DLD1 (cell line): ENCODE measurements around the gene MAGEB5.
"Not testable (repeated sequence)": the region's sequence is repeated elsewhere in the genome, so short reads cannot be mapped to it uniquely, and the experiment has no call there.

Source experiments
- in situ Hi-C: cut with HindIII; loops from 2 replicates; pipeline ENCODE4 v1.10.0; 2017; ENCODE audit warnings: low sequenced_read_pairs

The MAGEB5 gene

GRCh38 chrX:26215869-26216268 lies at the start of gene MAGEB5:
Gene MAGEB5, plus strand, starts transcription at chrX:26216169. Its CDS starts 1,133 bp downstream, at chrX:26217302.
- in situ Hi-C loops: no loop called here

DNA sequence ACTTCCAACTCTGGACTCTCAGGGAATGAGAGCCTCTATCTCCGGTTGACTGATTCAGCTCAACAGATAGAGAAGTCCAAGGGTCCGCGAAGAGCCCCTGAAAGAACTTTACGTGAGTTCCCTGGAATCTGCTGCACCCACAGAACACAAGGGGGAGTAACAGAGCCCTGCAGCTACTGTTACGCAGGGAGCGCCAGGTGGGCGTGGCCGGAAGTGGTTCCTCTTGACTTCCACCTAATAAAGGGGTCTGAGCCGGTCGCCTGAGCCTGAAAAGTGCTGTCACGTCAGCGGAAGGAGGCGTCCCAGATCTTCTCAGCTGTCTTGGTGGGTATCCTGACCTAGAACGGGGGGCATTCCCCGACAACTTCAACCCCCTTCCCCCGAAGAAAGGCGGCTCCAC lies 23.8 kb upstream of the MAGEB5 start, which contains the start of gene MAGEB6:
Gene MAGEB6 (plus strand): TSS at position 237 of the 400 bp plus-strand sequence. CDS start 1,407 bp downstream, outside the sequence.
- in situ Hi-C loops: no loop called here

DNA sequence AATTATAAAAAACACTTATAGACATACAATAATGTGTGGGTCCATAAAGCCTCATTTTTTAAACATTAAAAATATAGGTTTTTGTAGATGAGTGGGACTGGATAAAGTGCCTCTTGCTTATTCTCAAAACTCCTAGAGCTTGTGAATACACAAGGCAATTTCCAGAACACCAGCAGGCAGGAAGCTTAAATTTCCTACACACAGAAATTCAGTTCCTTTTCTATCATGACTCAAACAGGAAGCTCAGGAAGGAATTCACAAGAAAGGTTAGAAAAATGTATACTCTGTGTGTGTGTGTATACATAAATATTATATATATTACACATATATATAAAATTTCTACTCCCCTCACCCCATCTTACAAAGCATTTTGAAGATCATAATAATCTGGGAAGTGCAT lies 12.4 kb upstream of the MAGEB5 start:
- in situ Hi-C loops: no loop called here

- in situ Hi-C loops: not testable (repeated sequence)
Observed at GRCh38 chrX:26204717-26205116, 11.3 kb upstream of the MAGEB5 start.

DNA sequence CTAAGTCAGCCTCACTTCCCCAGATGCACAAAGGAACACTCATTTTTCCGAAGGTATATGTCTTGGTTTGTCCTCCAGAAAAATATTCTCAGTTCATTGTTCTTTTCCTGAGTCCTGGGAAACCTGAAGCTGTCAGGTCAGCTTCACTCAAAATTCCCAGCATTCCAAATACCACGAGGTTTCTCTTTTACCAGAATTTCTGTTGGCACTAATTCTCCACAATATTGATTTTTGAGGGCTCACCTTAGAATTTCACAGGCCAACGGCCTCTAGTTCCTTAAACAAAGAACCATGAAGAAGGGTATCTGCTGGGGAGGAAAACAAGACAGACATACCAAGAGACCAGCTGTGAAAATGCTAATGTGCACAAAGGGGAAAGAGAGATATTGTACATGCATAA lies 8.0 kb upstream of the MAGEB5 start:
- in situ Hi-C loops: no loop called here

- in situ Hi-C loops: no loop called here
Observed at GRCh38 chrX:26219351-26219750, 3.4 kb downstream of the MAGEB5 start.

DNA sequence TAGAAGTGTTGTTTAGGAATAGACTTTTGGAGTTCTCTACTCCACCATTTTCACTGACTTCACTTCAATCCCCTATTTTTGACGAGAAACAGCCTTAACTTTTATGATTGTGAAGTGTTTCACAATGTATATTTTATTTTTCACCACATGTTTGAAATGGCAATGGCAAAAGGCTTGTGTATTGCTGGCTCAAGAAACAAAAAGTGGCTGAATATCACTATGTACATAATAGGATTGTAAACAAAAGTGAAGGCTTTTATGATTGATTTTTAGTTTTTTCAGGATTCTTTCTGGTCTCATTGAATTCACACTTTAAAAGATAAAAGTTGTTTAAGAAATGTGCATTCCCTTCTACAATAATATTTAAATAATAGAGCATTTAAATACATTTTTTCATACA lies 18.2 kb downstream of the MAGEB5 start:
- in situ Hi-C loops: no loop called here

DNA sequence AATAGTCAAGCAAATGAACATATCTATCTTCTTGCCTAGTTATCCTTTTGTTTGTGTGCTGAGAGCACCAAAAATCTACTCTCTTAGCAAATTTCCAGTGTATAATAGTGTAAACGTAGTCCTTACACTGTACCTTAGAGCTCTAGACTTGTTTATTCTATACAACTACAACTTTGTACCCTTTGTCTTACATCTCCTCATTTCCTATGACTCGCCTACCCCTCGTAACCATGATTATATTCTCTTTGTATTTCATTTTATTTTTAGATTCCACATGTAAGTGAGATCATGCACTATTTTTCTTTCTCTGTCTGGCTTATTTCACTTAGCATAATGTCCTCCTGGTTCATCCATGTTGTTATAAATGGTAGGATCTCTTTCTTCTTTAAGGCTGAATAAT lies 37.6 kb downstream of the MAGEB5 start:
- in situ Hi-C loops: no loop called here

DNA sequence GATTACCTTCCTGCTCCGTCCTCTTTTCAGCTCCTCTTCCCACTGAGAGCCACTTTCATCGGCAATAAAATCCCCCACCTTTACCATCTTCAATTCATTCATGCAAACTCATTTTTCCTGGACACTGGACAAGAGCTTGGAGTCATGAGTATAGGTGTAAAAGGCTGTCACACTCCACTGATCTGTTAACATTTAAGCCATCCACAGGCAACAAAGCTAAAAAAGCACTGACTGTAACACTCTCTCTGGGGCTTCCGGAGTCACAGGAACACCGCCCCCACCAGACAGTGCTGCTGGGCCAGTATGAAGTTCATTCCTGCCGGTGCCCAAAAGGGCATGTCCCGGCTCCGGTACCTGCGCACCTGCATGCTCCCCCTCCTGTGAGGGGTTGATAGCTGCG lies 38.5 kb downstream of the MAGEB5 start:
- in situ Hi-C loops: no loop called here

- in situ Hi-C loops: no loop called here
Observed at GRCh38 chrX:26262121-26262523, 46.2 kb downstream of the MAGEB5 start.
